Endothelial cell of umbilical vein (primary cell): Measurements from ENCODE around the gene ACOT7. TPM values are rescaled to one million over a fixed set of nuclear protein-coding genes. Genes with fewer than 3 reads are reported as not detected.
A peak's percentile ranks its signal among the peaks of the same experiment; 100 is the strongest.

Experiments
- BruUV-seq: library from RNA; stranded (reverse); fragments of 400-500 nt; replicated peaks from 2 replicates; lab custom pipeline; 2021; lab: Mats Ljungman, UMichigan
- CTCF ChIA-PET: fragments of 300-600, 350-600 bp; sonication (Branson Sonifier 250); formaldehyde crosslinking; loops from one replicate; lab custom pipeline; 2021; ENCODE audit warnings: antibody characterized with exemption, inconsistent platforms; lab: Charles Lee
- POLR2A ChIA-PET: fragments of 300-600, 350-600 bp; sonication (Branson Sonifier 250); formaldehyde crosslinking; loops from one replicate; lab custom pipeline; 2021; ENCODE audit warnings: antibody characterized with exemption, inconsistent platforms; lab: Charles Lee
- DNase-seq: peaks from one replicate; pipeline ENCODE4 v3.0.0-alpha.2; 2011; ENCODE audit warnings: low read depth, low spot score
- FAIRE-seq: peaks from 2 replicates; lab custom pipeline; 2011; peaks lifted over from hg19 to GRCh38; lab: Jason Lieb, UNC
- H2AFZ ChIP-seq: 2 replicates; pipeline ENCODE4 v1.6.0; 2012; ENCODE audit warnings: low read depth, low read length, control low read depth, inconsistent platforms
- H3K27ac ChIP-seq: 2 replicates; pipeline ENCODE4 v1.5.1; 2011; ENCODE audit warnings: low read depth, mild to moderate bottlenecking, control low read depth, low read length, moderate library complexity; ENCODE audit not compliant: insufficient read depth
- H3K27me3 ChIP-seq, 2 experiments: 2 replicates each; pipeline versions ENCODE4 v1.6.0 to v1.6.1; 2011; ENCODE audit warnings: low read length in 2 of 2, mixed read lengths in 1 of 2; ENCODE audit not compliant: control insufficient read depth in 2 of 2, insufficient read depth in 2 of 2
- H3K36me3 ChIP-seq, 2 experiments: 2 replicates in 1 of 2; 3 replicates in 1 of 2; pipeline ENCODE4 v1.5.1; 2011; ENCODE audit warnings: low read length in 2 of 2, mild to moderate bottlenecking in 1 of 2, moderate library complexity in 1 of 2; ENCODE audit not compliant: control insufficient read depth in 2 of 2, insufficient read depth in 2 of 2; ENCODE audit errors: extremely low read depth in 1 of 2
- H3K4me1 ChIP-seq: 3 replicates; pipeline ENCODE4 v1.5.1; 2011; ENCODE audit warnings: mild to moderate bottlenecking, low read length; ENCODE audit not compliant: control insufficient read depth, insufficient read depth; ENCODE audit errors: extremely low read depth
- H3K4me2 ChIP-seq: 2 replicates; pipeline ENCODE4 v1.6.1; 2011; ENCODE audit warnings: low read length, control low read depth, mixed read lengths; ENCODE audit not compliant: insufficient read depth
- H3K4me3 ChIP-seq, 3 experiments: fragments of 200-600 bp in 1 of 3; sonication (generic), shearing (Covaris generic) in 1 of 3; replicated peaks in 1 of 3; 2 replicates each; pipeline ENCODE4 v1.5.1; 2011 to 2016; ENCODE audit warnings: control low read depth in 3 of 3, low read length in 3 of 3, mild to moderate bottlenecking in 2 of 3, inconsistent platforms in 1 of 3, low read depth in 1 of 3, moderate library complexity in 1 of 3; ENCODE audit not compliant: insufficient read depth in 1 of 3
- H3K79me2 ChIP-seq: 2 replicates; pipeline ENCODE4 v1.6.0; 2012; ENCODE audit warnings: low read length, inconsistent platforms; ENCODE audit not compliant: control insufficient read depth, insufficient read depth
- H3K9ac ChIP-seq: replicated peaks from 2 replicates; pipeline ENCODE3; 2011; ENCODE audit warnings: low read length, control low read depth; ENCODE audit not compliant: insufficient read depth; ENCODE audit errors: extremely low read depth
- H3K9me1 ChIP-seq: replicated peaks from 3 replicates; pipeline ENCODE4 v1.6.0; 2011; ENCODE audit warnings: mild to moderate bottlenecking, low read length; ENCODE audit not compliant: control insufficient read depth, insufficient read depth; ENCODE audit errors: extremely low read depth
- H3K9me3 ChIP-seq: replicated peaks from 2 replicates; pipeline ENCODE4 v1.5.1; 2012; ENCODE audit warnings: low read length, inconsistent platforms; ENCODE audit not compliant: control insufficient read depth, insufficient read depth
- H4K20me1 ChIP-seq: replicated peaks from 2 replicates; pipeline ENCODE3; 2011; ENCODE audit warnings: mild to moderate bottlenecking, low read length; ENCODE audit not compliant: control insufficient read depth, insufficient read depth; ENCODE audit errors: extremely low read depth
- EZH2 ChIP-seq: IDR thresholded peaks from 2 replicates; pipeline ENCODE4 v1.6.1; 2012; ENCODE audit warnings: borderline replicate concordance, low read depth, mild to moderate bottlenecking, moderate library complexity, low read length, inconsistent platforms; ENCODE audit not compliant: severe bottlenecking
- FOS ChIP-seq: IDR thresholded peaks from 2 replicates; pipeline ENCODE4 v1.6.1; 2011; ENCODE audit warnings: mild to moderate bottlenecking, low read length, moderate library complexity, borderline replicate concordance; ENCODE audit not compliant: insufficient read depth
- GATA2 ChIP-seq: IDR thresholded peaks from 2 replicates; pipeline ENCODE4 v1.7.0; 2011; ENCODE audit warnings: low read depth, mild to moderate bottlenecking, moderate library complexity, mixed read lengths, low read length; ENCODE audit not compliant: insufficient read length, insufficient read depth
- JUN ChIP-seq: IDR thresholded peaks from 2 replicates; pipeline ENCODE4 v1.6.1; 2011; ENCODE audit warnings: borderline replicate concordance, low read depth; ENCODE audit not compliant: insufficient read length, insufficient read depth
- MYC ChIP-seq: IDR thresholded peaks from one replicate; pipeline ENCODE4 v1.6.1; 2011; ENCODE audit warnings: mild to moderate bottlenecking, low read depth, low read length
- POLR2A ChIP-seq: IDR thresholded peaks from 2 replicates; pipeline ENCODE4 v1.6.1; 2012; ENCODE audit warnings: low read depth, mild to moderate bottlenecking, control low read depth, low read length
- POLR2AphosphoS5 ChIP-seq: IDR thresholded peaks from 2 replicates; pipeline ENCODE4 v1.6.1; 2012; ENCODE audit warnings: low read depth, mild to moderate bottlenecking, control low read depth, low read length, moderate library complexity; ENCODE audit not compliant: insufficient read depth
- dilution Hi-C: fragments of 300-500 bp; cut with MboI; formaldehyde crosslinking; loops from one replicate; pipeline ENCODE4 v1.15.0; 2019; ENCODE audit warnings: low sequenced_read_pairs; ENCODE audit not compliant: extremely low pct_ligation_motif_present
- intact Hi-C: fragments of 100-400 bp; cut with micrococcal nuclease; formaldehyde crosslinking; loops from one replicate; pipeline ENCODE4 v1.10.0; 2022
- polyA plus RNA-seq, 4 experiments: library from polyadenylated mRNA; depleted of rRNA in 3 of 4; stranded (reverse) in 3 of 4; unstranded in 1 of 4; fragments of >200 nt; gene quantifications; 2 replicates each; pipeline versions ENCODE4 v1.2.1 to v1.2.3, GENCODE V29; 2011 to 2012; ENCODE audit warnings: missing spikeins in 1 of 4
- total RNA-seq: library from RNA; stranded (reverse); gene quantifications from 2 replicates; pipeline ENCODE4 v1.2.3, GENCODE V29; 2021
- TF ChIP-seq, protein P1 (sequence below), 2 donors: IDR thresholded peaks; 1 replicate in 1 of 2; 2 replicates in 1 of 2; pipeline ENCODE4 v1.5.1; 2011; ENCODE audit warnings: low read length in 2 of 2, mild to moderate bottlenecking in 2 of 2, moderate library complexity in 2 of 2, control low read depth in 1 of 2, inconsistent platforms in 1 of 2, low read depth in 1 of 2; ENCODE audit not compliant: insufficient read depth in 1 of 2; ENCODE audit errors: extremely low read depth in 1 of 2
- TF ChIP-seq, protein P2 (sequence below): IDR thresholded peaks from 2 replicates; pipeline ENCODE4 v1.6.1; 2011; ENCODE audit not compliant: insufficient read depth, insufficient read length

Gene ACOT7
- total and polyA plus RNA-seq, 2 donors (not counting 3 experiments of a cell fraction or from before 2014, with no cell fraction given): 69.4 to 105 TPM

DNA sequence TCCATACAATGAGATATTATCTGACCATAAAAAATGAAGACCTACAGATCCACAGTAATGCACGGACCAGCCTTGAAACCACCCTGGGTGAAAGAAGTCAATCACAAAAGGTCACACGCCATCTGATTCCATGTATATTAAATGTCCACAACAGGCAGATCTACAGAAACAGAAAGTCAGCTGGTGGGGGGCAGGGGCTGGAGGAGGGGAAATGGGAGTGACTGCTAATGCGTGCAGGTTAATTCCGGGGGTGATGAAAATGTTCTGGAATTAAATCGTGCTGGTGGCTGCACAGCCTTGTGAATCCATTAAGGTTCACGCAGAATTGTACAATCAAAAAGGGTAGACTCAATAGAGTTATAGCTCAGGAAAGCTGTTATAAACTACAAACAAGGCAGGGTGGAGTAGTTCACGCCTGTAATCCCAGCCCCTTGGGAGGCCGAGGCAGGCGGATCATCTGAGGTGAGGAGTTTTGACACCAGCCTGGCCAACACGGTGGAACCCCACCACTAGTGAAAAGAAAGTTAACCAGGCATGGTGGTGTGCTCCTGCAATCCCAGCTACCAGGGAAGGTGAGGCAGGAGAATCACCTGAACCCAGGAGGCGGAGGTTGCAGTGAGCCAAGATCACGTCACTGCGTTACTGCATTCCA lies 32.3 kb downstream of the ACOT7 start:
- DNase-seq: no peak
- FAIRE-seq: no peak
- Histone ChIP-seq H3K36me3 (no peaks in the 10 kb centered on the region), H2AFZ (no peak overlapping the region), H3K4me2 (no peak overlapping the region), H3K9me1 (no peaks in the 10 kb centered on the region), H3K27ac (no peak overlapping the region), H3K79me2 (no peaks in the 10 kb centered on the region), H3K4me3 (no peak overlapping the region), H4K20me1 (no peaks in the 10 kb centered on the region), H3K9ac (no peak overlapping the region), H3K9me3 (no peaks in the 10 kb centered on the region), H3K27me3 (no peaks in the 10 kb centered on the region), H3K4me1 (peaks cover 20% of the 10 kb centered on the region)
- dilution Hi-C loops (no loop called here), intact Hi-C loops (no loop called here)
- ChIA-PET CTCF (interaction anchor here (1.0 to 8.8 kb wide), 6 partner anchors 24 to 77 kb away, joined by 3 to 237 read pairs (median 25); partner anchors contain the start of gene ACOT7), POLR2A (no interaction called here)
- BruUV-seq: no TSS peak
- TF ChIP-seq POLR2A: no peak
- TF ChIP-seq GATA2: no peak
- TF ChIP-seq, protein P1, sequence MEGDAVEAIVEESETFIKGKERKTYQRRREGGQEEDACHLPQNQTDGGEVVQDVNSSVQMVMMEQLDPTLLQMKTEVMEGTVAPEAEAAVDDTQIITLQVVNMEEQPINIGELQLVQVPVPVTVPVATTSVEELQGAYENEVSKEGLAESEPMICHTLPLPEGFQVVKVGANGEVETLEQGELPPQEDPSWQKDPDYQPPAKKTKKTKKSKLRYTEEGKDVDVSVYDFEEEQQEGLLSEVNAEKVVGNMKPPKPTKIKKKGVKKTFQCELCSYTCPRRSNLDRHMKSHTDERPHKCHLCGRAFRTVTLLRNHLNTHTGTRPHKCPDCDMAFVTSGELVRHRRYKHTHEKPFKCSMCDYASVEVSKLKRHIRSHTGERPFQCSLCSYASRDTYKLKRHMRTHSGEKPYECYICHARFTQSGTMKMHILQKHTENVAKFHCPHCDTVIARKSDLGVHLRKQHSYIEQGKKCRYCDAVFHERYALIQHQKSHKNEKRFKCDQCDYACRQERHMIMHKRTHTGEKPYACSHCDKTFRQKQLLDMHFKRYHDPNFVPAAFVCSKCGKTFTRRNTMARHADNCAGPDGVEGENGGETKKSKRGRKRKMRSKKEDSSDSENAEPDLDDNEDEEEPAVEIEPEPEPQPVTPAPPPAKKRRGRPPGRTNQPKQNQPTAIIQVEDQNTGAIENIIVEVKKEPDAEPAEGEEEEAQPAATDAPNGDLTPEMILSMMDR (IDR thresholded peaks at IDR 0.05; ENCODE audit: extremely low read depth in 1 of 2, insufficient read depth in 1 of 2, low read depth in 1 of 2, low read length in 2 of 2): no peak

DNA sequence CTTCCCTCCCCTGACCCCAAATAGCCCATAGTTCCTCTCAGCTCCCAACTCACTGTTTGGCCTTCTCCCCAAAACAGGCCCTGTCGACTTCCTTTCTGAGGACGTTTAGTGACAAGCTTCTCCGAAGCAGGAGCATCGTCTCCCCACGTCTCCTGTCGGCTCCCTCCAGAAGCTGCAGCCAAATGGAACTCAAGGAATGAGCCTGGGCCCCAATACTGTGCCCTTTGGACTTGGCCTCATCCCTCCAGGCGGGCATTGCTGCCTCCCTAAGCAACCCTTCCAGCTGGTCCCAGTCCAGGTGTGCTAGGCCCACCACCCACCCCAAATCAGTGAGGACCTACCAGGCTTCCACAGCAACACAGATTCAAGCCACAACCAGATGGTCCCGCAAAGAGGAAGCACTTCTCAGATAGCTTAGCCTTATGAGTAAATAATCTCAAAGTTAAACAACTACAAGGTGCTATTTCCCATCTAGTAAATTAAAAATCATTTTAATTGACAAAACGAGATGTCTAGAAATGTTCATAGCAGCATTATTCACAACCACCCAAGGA lies 33.0 kb downstream of the ACOT7 start:
- Histone ChIP-seq H3K27me3 (no peaks in the 10 kb centered on the region), H3K9me3 (no peaks in the 10 kb centered on the region), H3K27ac (no peak overlapping the region), H3K36me3 (no peaks in the 10 kb centered on the region), H3K4me1 (peaks cover 20% of the 10 kb centered on the region), H3K4me3 (no peak overlapping the region), H4K20me1 (no peaks in the 10 kb centered on the region), H2AFZ (no peak overlapping the region), H3K9me1 (no peaks in the 10 kb centered on the region), H3K79me2 (no peaks in the 10 kb centered on the region), H3K9ac (peak overlapping the region; percentile 57), H3K4me2 (no peak overlapping the region)
- TF ChIP-seq, protein P1 (IDR thresholded peaks at IDR 0.05; ENCODE audit: extremely low read depth in 1 of 2, insufficient read depth in 1 of 2, low read depth in 1 of 2, low read length in 2 of 2): no peak
- TF ChIP-seq GATA2: no peak
- TF ChIP-seq, protein P2, sequence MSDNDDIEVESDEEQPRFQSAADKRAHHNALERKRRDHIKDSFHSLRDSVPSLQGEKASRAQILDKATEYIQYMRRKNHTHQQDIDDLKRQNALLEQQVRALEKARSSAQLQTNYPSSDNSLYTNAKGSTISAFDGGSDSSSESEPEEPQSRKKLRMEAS: no peak
- no peak for TF ChIP-seq MYC
- no peak for TF ChIP-seq JUN
- no peak for TF ChIP-seq POLR2A
- no peak for TF ChIP-seq EZH2
- no peak for TF ChIP-seq POLR2AphosphoS5
- TF ChIP-seq FOS: no peak
- intact Hi-C loops: no loop called here
- FAIRE-seq: no peak
- ChIA-PET POLR2A (no interaction called here), CTCF (interaction anchor here (1.0 to 8.8 kb wide), 3 partner anchors 39 to 77 kb away, joined by 3 to 237 read pairs (median 23); partner anchors contain the start of gene ACOT7)
- no TSS peak for BruUV-seq
- no peak for DNase-seq
- dilution Hi-C loops: no loop called here
